Measurements from ENCODE around the gene PMP22. TPM values are rescaled to one million over a fixed set of nuclear protein-coding genes. Genes with fewer than 3 reads are reported as not detected.

The PMP22 gene
- total RNA-seq, 1 experiment from 2014 or later, result 3.2 TPM

DNA sequence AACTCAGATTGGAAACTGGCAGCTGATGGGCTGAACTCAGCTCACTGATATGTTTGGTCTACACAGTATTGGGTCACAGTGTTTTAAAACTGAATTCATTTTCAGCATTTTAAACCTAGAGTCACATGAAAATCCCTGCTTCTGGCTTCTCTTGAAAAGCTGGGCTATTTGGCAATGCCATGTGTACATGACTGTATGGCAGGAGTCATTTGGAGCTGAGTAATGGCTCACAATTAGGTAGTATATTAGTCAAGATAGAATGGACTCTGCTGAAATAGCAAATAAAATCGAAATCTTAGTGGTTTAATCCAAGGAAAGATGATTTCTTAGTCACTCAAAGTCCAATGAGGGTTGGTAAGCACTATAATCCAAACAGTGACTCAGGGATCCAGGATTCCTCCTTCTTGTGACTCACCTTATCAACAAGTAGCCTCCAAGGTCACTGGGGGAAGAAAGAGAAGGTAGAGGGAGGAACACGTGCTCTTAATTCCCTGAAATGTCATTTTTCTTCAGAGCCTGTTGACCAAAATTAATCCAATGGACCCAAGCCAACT is 13.9 kb upstream of the PMP22 start:
- in situ Hi-C loops (cut with HindIII; ENCODE audit: low sequenced_read_pairs), result no loop called here
- DNase-seq (ENCODE audit: low spot score), result no peak

DNA sequence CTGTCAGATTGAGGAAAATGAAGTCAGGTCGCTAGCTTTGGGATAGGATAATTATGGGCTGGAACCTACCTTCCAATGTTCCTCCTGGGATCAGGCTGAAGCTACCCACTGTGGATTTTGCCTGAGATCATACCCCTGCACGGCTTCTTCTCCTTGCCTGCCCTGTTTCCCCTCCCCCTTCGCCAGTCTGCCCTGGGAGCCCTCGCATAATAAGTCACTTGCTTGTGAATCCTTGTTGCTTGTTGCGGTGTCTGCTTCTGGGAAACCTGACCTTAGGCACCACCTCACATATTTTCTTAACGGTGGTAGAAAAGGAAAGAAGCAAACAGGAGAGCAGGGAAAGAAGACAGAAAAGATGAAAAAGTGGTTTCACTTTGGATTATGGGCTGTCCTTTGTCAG is 13.3 kb upstream of the PMP22 start:
- no peak for DNase-seq (ENCODE audit: low spot score)
- in situ Hi-C loops (cut with HindIII; ENCODE audit: low sequenced_read_pairs), result no loop called here

DNA sequence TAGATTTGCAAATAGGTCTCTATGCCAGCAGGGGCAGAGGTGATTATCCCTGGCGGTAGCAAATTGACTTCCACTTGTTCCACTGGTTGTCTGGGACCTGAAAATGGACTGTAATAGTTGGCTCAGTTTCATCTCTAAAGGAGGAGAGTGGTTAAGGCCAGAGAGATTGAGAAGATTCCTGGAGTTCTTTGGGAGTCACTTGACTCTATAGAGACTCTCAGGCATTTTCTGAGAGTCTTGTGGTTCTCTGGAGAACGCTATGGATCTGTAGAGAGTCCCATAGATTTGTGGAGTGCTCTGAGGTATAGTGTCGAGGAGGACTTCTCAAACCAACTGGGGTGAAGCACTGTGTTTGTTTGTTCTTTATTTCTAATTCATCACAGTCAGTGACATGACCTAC is 8.9 kb upstream of the PMP22 start:
- in situ Hi-C loops (cut with HindIII; ENCODE audit: low sequenced_read_pairs), result no loop called here
- DNase-seq (ENCODE audit: low spot score), result no peak

DNA sequence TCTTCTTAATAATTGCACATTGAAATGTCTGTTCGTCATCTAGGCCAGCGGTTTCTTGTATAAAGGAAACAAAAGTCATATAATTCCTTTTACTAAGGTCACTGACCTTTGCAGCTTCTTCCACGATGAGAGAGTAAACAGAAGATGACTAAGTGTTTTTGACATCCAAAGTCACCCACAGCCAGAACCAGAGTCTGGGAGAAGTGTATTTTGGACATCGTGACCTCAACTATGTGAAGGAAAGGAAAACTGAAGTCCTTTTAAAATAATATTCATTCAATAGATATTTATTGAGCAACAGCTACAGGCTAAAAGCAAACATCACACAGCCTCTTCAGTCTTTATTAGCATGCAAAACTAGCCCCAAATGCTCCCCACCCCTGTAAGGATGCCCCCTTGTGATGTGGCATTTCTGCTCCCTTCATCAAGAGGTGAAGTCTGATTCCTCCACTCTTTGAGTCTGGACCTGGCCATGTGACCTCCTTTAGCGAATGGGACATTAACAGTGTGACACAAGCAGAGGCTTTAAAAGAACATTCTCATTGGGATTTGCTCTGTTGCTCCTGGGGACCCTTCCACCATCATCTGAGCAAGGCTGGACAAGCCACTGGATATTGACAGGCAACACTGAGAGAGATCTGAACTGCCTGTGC is 8.1 kb upstream of the PMP22 start:
- DNase-seq (ENCODE audit: low spot score), result no peak
- in situ Hi-C loops (cut with HindIII; ENCODE audit: low sequenced_read_pairs), result no loop called here

DNA sequence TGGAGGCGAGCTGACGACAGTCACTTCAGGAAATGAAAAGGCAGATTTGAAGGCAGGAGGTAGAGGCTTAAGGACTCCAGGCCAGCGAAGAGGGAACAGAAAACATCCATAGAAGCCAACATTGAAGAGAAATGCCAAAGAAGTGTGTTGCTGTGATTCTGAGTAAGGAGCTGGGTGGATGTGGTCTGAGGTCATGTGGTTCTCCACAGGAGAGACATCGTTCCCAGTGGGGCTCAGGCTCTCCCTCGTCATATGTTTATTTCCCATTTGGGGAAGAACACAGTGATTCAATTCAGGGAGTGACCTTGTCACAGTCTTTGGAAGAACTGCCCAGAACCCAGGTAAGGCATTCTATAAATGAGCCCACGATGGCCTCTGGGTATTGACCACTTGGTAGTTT is 6.6 kb upstream of the PMP22 start:
- DNase-seq (ENCODE audit: low spot score), result no peak
- in situ Hi-C loops (cut with HindIII; ENCODE audit: low sequenced_read_pairs), result no loop called here

DNA sequence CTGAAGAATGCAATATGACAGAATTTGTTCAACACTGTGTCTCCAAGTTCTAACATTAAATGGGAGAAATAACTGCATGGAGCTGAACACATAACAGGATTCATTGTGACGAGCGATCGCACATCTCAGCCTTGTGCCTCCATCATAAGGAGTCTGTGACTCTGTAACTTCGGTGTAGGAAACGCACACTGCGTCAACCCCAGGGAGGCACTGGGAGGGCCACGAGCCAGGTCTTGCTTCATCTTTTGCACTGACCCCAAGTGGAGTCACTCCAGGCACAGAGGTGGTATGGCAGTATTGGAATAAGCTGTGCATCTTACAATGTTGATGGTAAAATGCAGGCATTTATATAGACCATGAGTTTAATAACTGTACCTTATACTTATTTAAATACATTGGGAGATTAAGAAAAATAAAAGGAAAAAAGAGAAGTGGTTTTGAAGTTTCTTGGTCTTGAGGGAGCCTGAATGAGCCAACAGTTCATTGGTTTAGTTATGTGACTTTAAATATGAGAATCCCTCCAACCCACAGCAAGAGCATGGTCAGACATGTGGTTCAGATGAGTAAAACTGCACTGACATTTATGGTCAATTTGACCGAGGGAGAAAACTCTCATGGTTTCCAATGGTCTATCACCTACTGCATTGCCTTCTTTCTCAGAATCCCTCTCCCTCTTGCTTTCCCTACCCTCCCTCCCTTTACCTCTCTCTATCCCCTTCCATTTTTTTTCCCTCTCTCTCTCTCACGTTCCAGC is 5.7 kb upstream of the PMP22 start:
- no peak for DNase-seq (ENCODE audit: low spot score)
- in situ Hi-C loops (cut with HindIII; ENCODE audit: low sequenced_read_pairs), result no loop called here

DNA sequence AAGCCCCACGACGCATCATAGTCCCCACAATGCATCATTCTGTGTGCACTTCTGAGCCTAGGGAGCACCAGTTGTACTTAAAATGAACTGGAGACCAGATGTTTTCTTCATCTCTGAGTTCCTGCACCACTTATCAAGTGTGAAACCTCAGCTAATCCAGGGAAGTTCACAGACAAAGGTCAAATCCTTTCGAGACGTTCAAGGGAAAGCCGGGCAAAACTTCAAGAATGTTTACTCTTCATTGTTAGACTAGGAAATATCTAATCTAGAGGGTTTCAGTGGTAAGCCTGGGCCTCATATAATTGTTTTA is 4.6 kb upstream of the PMP22 start:
- in situ Hi-C loops (cut with HindIII; ENCODE audit: low sequenced_read_pairs), result no loop called here
- no peak for DNase-seq (ENCODE audit: low spot score)

DNA sequence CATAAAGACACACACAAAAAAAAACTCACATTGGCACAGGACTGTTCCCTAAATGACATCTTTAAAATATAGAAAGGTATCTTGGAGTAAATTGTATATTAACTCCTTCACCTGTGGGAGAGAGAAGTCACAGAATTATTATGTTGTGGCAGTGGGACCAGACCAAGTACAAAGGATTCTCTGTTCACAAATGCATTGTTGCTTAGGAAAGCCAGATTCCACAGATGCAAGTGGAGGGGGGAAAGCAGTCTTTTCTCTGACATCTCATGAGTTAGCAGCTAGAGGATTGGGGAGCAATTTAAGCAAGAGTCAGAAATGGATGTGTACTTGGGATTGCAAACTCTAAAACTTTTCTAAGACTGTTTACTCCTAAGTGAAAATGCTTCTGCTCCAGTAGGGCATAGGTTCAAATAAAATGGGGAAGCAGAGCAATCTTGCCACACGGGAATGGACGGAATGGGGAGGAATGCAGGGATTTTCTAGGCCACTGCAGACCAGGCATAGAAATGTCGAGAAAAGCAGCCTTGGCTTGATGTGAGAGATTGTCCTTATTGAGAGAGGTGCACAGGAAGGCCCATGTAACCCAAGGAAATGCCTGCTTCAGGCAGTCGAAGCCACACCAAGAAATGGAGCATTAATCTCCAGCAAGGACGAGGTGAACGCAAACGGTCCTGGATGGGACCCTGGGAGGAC is 4.1 kb upstream of the PMP22 start:
- no peak for DNase-seq (ENCODE audit: low spot score)
- in situ Hi-C loops (cut with HindIII; ENCODE audit: low sequenced_read_pairs), result no loop called here

DNA sequence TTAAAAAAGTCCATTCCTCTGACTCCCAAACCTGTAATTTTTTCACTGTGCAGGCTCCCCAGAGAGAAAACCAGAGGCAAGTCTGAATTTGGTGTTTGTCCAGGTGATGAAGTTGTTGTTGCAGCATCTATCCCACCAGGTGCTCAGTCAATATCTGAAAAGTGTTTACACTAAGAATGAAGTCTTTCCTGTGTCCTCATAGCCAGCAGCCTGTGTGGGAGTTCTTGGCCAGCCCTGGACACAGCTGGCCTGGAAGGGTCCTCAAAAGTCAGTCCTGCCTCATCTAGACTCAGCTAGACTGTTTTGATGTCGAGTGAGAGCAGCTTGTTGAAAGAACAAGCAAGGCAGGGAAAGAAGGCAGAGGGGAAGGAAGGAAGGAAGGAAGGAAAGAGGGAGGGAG is 3.3 kb upstream of the PMP22 start:
- in situ Hi-C loops (cut with HindIII; ENCODE audit: low sequenced_read_pairs), result no loop called here
- no peak for DNase-seq (ENCODE audit: low spot score)

DNA sequence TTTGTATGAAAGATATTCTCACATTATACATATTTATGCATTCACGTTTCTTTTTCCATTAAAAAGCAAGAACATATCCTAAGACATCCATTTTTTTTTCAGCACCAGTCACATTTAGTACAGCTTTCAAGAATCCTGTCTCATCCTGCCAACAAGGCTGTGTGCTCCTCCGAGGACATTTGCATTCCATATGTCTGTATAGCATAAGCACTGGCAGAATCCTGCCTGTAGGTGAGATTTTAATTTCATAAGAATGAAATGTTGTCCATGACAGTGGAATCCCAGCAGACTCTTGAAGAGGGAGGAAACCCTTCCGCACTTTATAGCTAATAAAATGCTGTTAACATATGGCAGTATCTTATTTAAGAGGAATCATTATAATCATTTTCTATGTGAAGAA is 2.9 kb upstream of the PMP22 start:
- in situ Hi-C loops (cut with HindIII; ENCODE audit: low sequenced_read_pairs), result no loop called here

DNA sequence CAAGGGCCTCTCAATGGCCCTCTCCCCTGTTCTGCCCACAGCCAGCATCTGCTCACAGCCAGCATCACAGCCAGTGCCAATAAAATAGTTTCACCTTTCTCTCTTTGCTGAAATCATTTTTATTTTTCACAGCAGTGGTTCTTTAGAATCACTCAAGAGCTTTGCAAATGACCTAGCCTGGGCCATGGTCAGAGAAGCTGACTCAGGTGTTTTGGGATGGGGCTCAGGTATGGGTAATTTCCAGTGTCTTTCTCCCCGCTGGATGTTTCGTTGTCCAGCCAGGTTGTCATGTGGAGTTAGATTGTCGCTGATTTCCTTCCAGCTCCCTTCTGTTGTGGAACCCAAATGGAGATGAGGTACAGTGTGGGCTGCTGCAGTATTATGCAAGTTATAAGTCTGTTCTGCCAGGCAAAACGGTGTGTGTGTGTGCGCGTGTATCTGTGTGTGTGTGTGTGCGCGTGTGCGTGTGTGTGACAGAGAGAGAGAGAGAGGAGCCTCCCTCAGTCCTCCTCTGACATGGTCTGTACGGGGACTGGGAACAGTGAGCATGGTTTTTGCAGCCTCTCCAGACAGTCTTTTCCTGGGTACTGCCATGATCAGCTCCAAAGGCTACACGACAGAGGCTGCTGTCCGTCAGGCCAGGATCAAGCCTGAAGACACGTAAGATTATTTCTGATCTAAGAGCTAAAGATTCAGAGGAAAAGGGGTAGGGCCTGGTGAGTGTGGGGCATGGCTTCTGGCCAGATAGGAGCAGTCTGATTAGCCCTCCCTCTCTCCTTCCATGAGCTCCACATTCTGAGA is 1.4 kb upstream of the PMP22 start:
- in situ Hi-C loops (cut with HindIII; ENCODE audit: low sequenced_read_pairs), result no loop called here
- no peak for DNase-seq (ENCODE audit: low spot score)

More for the DNA sequence above, 2.9 kb upstream of the PMP22 start:
- no peak for DNase-seq (ENCODE audit: low spot score)

DNA sequence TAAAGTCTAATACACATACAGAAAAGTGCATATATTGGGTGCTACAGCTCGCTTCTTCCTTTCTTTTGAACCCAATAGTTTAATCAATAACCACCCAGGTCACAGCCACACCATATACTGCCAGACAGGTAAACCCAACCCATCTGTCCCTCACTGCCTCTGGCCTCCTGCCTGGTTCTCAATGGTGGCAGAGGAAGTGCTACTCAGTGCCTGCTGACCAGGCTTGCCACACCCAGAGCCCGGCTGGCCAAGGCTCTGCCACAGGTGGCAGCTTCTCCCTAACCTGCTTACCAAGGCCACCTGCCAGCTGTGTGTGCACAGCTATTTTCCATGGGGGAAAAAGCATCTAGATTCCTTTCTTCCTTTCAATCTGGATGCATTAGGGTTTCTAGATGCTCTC is 584 bp downstream of the PMP22 start:
- in situ Hi-C loops (cut with HindIII; ENCODE audit: low sequenced_read_pairs), result no loop called here
- DNase-seq (ENCODE audit: low spot score), result no peak

DNA sequence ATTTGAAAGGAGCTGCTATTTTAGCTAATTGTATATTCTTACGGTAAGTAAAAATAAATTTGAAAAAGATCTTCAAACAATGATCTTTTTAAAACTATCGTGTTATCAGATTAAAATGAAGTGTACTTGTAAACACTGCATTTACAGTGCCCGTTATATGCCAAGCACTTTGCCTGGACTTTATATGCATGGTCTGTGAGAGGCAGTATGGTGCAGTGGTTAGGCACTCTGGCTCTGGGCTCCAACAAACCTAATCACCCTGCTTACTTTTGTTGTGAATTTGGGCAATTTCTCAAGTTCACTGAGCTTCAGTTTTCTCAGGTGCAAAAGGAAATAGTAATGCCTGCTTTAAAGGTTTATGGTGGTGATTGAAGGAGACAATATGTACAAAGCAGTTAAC is 1.4 kb downstream of the PMP22 start:
- in situ Hi-C loops (cut with HindIII; ENCODE audit: low sequenced_read_pairs), result no loop called here
- no peak for DNase-seq (ENCODE audit: low spot score)

DNA sequence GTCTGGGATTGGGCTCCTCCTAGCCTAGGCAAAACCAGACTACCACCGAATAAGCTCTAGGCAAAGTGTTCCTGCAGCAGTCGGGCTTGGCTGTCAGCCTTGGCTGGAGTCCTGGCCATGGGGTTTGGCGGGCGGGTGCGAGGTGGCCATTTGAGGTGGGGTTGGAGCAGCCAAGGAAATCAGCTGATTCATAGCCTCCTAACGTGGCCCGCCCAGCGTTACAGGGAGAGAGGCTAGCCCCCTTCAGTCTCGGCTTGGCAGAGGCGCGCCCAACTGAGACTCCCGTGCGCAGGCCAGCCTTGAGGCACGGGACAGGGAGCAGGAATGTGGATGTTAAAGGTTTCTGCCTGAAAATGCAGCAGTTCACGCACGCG is 1.9 kb downstream of the PMP22 start:
- in situ Hi-C loops (cut with HindIII; ENCODE audit: low sequenced_read_pairs), result no loop called here

DNA sequence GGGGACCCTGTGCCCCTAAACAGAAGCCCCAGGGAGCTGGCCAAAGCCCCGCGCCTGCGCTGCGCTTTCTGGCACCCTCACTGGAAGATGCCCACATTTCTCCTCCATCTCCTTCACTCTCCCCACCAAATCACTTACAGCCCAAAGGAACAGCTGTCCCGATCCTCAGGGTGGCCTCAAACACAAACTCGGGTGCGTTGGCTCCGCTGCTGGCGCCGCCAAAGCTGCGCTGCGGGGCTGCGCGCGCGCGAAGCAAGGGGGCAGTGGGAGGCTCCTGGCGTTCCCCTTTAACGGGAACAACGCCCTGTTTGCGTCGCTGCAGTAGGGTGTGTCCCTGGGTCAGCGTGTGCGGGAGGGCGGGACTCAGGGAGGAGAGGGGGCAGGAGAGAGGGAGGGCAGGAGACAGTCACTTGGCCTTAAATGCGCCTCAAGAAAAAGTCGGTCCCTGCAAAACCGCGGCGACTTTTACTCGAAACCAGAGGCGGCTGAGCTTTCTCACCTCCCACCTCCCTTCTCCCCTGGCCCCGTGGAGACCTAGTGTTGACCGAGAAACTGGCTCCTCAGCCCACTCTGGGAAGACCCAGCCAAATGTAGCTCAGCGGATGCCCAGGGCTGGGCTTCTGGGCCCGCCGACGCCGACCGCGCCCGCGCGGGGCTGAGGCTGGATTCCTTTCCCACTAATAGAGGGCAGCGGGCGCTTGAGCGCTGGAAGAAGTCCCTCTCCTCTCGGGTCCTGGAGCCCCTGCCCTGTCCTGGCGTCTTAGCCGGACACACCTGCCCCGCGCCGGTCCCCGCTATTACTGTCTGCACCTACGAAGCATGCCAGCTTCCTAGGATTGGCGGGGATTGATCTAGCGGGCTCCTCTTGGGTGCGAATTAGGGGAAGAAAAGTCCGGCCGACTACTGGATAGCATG is 2.6 kb downstream of the PMP22 start:
- in situ Hi-C loops (cut with HindIII; ENCODE audit: low sequenced_read_pairs), result no loop called here
- peak; percentile 36 for DNase-seq (ENCODE audit: low spot score)

More for the DNA sequence above, 1.9 kb downstream of the PMP22 start:
- DNase-seq (ENCODE audit: low spot score), result peak; percentile 54

DNA sequence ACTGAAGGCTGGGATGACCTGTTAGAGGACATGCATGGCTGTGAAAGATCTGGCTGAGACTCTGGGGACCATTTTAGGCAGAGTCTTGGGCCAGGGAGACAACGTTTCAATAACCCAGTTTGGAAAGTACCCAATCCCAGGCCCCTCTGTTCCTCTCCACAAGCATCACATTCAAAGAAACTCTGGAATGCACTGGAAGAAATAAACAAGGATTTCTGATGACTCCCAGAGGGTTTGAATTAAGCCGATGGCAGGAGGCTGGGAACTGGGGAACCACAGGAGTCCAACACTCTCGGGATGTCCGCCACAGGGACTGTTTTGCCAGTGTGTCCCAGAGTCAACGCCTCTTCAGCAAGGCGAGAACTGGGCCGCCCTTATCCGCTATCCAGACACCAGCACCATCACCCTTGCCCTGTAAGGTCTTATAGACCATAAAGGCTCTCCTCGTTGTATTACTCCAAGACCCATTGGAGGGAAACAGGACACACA is 3.3 kb downstream of the PMP22 start:
- DNase-seq (ENCODE audit: low spot score), result peak; percentile 12
- in situ Hi-C loops (cut with HindIII; ENCODE audit: low sequenced_read_pairs), result no loop called here

DNA sequence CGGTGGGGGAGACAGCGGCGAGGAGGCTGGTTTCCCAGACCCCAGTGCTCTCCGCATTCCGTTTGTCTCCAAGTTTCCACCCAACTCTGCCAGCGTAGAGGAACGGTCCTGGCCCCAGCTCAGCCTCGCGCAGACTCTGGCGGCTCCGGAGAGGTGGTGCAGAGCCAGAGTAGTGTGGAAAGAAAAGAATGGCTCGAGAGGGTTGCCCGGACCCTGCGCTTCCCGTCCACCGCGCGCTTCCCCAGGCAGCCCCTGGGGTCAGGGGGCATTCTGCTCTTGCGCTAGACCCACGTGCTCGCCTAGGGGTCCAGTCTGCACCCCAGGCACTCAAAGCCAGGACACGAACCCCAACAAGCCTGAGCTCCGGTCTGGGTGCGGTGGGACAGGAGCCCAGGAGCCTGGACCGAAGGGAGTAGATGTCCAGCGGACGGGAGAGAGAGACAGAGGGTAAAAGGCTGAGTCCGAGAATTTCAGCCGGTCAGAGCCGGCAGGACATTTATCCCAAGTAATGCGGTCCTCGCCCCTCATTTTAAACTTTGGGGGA is 3.8 kb downstream of the PMP22 start:
- in situ Hi-C loops (cut with HindIII; ENCODE audit: low sequenced_read_pairs), result no loop called here
- peak; percentile 27 for DNase-seq (ENCODE audit: low spot score)
